NCI-H526 (cell line): ENCODE results near the gene PPM1E.
"Not testable (repeated sequence)": the region's sequence is repeated elsewhere in the genome, so short reads cannot be mapped to it uniquely, and the experiment has no call there.

Experiments
- DNase-seq, 2 experiments: peaks; one replicate each; lab custom pipeline; 2025; lab: John Stamatoyannopoulos, UW

The PPM1E gene

DNA sequence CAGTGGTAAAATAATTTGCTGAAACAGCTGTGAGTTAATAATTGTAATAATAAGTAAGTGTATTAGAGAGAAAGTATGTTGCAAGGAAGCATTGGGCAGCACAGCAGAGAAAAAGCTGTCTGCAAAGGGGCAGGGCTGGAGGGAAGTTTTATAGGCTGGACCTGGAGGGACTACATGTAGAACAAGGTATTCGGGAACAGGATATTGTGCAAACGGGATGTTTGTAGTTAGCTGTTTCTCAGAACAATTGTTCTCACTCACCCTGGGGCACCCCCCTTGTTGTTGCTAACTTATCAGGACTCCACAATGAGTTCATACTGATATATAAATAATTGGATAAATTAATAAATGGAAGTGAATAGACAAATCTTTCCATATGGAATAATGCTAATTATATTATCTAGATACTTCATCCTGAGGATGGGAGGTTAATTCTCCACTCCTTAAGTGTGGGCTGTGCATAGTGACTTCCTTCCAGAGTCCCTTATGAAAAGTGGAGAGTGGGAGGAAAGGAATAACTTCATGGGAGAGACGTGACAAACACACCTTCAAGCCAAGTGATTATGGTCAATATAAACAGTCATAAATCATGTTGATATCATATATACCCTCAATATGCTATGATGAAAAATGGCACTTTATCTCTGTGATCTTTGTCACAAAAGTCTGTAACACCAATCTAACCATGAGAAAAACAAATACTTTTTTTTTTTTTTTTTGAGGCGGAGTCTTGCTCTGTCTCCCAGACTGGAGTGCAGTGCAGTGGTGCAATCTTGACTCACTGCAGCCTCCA lies 85.4 kb downstream of the PPM1E start:
- DNase-seq, result no peak

DNA sequence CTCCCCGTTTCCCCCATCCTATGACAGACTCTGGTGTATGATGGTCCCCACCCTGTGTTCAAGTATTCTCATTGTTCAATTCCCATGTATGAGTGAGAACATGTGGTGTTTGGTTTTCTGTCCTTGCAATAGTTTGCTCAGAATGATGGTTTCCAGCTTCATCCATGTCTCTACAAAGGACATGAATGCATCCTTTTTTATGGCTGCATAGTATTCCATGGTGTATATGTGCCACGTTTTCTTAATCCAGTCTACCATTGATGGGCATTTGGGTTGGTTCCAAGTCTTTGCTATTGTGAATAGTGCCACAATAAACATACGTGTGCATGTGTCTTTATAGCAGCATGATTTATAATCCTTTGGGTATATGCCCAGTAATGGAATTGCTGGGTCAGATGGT lies 90.8 kb downstream of the PPM1E start:
- not testable (repeated sequence) for DNase-seq

DNA sequence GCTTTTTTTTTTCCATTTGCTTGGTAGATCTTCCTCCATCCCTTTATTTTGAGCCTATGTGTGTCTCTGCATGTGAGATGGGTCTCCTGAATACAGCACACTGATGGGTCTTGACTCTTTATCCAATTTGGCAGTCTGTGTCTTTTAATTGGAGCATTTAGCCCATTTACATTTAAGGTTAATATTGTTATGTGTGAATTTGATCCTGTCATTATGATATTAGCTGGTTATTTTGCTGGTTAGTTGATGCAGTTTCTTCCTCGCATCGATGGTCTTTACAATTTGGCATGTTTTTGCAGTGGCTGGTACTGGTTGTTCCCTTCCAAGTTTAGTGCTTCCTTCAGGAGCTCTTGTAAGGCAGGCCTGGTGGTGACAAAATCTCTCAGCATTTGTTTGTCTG lies 94.5 kb downstream of the PPM1E start:
- not testable (repeated sequence) for DNase-seq

DNA sequence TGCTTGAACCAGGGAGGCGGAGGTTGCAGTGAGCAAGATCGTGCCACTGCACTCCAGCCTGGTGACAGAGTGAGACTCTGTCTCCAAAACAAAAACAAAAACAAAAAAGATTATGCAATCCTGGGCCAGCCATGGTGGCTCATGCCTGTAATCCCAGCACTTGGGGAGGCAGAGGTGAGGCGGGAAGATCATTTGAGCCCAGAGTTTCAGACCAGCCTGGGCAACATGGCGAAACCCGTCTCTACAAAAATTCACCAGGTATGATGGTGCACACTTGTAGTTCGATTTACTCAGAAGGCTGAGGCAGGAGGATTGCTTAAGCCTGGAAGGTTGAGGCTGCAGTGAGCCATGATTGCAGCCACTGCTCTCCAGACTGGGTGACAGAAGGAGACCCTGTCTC lies 109.6 kb downstream of the PPM1E start:
- no peak for DNase-seq

DNA sequence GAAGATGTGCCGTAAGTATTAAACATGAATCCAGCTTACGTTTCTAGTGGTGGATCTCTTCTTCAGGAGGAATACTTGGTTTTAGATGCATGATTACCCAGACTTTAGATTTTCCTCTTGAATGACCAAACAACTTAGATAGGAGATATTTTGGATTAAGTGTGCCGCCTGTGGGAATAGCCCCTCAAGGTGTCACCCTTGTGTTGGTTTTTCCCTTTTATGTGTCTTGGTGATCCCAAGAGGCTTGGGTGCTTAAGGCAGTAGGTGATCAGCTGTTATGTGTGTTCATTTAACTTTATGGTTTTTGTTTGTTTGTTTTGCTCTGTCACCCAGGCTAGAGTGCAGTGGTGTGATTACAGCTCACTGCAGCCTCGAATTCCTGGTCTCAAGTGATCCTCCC lies 115.1 kb downstream of the PPM1E start:
- no peak for DNase-seq

DNA sequence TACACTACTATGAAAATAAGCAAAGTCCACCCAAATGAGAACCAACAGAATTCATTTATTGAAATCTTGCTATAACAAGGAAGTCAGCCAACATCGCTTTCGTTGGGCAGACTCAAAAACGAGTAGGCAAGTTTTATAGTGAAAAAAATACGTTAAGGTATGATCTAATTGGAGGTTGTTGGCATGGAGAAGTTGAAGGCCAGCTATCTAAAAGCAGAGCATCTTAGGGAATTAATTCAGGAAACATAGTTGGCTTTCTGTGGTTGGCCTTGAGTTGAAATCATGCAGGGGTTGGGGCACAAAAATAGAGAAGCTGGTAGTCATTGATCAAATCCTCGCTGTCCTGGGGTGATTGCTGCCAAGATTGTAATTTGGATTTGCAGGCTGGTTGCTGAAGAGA lies 118.3 kb downstream of the PPM1E start:
- DNase-seq, result no peak

DNA sequence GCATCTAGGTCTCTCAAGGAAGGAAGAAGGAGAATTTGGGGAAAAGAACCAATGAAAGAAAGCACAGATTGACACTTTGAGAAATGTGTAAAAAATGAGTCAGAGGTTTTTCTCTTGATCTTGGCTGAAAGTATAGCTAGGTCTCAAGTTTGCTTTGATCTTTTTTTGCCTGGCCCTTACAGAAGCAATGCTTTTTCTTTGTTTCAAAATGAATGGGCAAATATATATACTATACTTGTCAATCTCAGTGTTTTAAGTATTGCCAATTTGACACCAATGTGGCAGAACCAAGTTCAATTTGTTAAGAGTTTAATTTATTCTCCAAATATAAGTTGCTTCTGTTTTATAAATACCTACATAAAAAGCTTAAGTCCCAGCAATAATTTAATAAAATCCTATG lies 119.6 kb downstream of the PPM1E start:
- DNase-seq, result no peak

DNA sequence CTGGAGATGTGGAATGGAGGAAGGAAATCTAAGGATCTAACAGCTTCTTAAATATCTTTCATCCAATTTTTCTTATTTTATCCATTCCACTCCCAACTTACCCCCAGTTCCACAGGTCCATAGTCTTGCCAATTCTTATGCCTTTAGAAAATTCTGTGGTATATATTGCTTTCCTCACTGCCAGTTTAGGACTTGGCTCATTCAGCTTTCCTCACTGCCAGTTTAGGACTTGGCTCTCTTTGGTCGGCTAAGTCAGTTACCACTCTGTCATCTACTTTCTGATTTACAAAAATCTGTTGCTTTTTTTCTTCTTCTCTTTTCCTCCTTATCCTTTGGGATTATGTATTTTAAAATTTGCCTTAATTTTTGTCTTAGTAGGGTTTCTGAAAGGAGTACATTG lies 128.5 kb downstream of the PPM1E start:
- DNase-seq, result no peak

DNA sequence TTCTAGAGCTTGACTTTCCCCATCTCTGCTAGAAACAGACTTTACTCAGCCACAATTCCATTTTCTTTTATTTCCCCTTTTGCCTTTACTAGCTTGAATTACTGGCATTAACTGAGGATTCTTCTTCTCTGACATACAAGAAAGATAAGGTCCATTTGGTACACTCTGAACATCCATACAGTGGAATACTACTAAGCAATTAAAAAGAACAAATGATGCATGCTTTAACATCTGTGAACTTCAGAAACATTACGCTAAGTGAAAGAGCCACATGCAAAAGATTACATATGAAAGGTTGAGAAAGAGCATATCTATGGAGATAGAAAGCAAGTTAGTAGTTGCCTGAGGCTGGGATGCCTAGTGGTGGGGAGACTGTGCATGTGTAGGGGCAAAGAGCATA lies 130.9 kb downstream of the PPM1E start:
- no peak for DNase-seq

DNA sequence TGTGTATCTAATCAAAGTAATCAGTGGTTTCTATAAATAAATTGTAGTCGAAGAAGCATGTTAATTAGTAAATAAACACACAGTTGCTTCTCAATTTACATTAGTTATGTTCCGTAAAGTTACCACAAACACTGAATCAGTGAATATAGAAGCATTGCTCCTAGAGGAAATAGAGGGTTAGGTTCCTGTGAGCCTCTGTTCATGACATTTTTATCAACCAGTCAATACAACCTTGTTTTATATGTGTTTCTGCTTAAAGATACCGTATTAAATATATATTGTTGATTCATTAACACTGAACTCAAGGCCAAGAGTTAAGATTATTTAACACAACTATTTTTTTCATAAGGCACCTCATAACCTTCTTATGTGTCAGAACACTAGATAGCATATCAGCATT lies 134.3 kb downstream of the PPM1E start:
- DNase-seq, result no peak

DNA sequence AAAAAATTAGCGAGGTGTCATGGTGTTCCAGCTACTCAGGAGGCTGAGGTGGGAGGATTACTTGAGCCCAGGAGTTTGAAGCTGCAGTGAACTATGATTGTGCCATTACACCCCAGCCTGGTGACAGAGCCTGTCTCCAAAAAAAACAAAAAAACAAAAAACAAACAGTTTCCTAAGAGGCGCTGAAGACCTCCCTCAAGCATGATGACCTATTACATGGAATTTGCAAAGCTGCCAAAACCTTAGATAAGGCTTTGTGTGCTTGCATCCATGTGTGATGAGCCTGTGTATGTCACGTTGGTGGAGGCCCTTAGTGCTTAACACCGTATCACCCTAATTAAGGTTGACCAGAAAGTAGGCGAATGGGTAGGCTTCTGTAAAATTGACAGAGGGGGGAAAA lies 143.5 kb downstream of the PPM1E start:
- DNase-seq, result no peak

DNA sequence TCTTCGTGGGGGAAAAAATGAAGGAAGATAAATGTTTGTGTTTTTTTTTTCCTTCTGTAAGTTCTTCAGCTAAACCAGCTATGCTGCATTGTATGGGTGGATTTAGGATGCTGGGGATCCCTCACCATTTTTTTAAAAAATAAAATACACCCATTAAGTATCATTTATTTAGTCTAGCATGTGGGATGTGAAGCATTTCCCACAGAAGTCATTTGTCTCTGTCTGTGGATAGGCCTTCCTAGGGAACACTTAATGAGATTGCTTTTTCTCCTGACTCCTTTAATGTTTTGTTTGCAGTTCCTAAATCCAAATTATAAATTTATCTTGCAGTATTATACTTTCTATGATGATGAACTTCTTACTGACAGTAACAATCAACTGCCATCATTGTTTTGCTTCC lies 146.7 kb downstream of the PPM1E start:
- DNase-seq, result no peak

DNA sequence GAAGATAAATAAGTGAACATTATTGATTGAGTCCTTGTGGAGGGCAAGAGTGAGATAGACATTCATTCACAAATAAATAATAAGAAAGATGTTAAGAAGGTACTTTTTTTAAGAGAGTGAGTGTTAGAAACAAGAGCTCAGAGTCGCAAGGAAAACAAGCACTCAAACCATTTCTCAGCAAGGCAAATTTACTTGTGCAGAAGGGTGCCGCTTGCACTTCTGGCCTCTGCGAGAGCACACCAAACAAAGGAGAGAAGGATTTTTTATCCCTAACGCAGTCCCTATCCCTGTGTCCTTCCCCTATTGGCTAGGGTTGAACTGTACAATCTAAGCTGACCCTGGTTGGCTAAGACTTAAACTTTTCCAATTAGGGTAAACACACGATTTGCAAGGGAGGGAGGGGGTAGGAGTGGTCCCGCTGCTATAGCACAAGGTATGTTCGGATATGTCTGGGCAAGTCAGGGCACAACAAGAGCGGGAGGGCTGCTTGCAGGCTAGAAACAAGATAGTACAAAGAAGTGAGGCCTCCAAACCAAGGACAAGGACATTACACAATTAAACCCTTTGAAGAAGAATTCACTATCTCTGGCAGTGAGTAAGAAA lies 156.2 kb downstream of the PPM1E start:
- DNase-seq, result no peak

DNA sequence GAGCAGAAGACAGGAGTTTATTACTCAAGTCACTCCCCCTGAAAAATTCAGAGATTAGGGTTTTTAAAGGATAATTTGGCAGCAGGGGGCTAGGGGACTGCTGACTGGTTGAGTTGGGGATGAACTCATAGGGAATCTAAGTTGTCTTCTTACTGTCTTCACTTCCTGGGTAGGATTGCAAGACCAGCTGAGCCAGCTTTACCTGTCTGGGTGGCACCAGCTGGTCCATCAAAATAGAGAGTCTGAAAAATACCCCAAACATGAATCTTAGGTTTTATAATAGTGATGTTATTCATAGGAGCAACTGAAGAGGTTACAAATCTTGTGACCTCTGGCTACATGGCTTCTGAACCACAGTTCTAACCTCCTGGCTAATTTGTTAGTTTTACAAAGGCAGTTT lies 157.9 kb downstream of the PPM1E start:
- DNase-seq, result no peak

DNA sequence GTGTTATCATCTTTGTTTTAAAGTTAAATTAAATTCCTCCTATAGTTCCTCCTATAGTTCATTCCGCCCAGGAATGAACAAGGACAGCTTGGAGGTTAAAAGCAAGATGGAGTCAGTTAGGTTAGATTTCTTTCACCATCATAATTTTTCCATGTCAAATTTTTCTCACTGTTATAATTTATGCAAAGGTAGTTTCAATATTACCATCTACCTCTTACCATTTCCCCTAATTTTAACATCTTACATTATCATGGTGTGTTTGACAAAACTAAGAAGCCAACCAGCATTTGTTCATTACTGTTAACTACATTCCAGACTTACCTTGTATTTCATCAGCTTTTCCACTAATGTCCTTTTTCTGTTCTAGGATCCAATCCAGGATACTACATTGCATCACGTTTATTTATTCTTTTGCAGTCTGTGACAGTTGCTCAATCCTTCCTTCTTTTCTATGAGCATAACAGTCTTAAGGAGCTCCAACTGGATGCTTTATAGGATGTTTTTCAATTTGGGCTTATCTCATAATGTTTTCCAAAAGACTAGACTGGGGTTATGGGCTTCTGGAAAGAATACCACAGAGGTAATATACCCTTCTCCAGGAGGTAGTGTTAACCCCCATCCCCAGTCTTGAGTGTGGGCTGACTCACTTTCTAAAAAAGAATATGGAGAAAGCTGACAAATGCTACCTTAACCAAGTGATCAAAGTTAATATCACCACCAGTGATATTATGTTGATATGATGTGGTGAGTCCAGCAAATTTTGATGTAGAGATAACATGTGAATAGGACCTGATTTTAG lies 158.5 kb downstream of the PPM1E start:
- DNase-seq, result no peak

DNA sequence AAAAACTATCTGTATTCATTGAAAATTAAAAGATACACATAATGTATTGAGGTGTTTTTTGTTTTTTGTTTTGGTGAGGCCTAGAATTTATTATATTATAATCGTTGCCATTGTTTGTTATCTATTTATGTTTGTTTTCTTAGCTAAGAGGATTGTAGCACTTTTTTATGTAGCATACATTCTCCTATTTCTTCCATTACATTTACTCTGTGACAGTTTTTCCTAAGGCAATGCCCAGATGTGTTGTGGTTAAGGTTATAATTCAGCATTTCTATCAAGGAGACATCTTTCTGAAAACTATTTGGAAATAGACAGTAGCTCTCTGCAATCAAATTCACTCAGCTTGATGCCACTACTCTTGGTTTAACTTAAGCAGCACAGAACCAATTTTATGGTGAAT lies 161.6 kb downstream of the PPM1E start:
- DNase-seq, result no peak

DNA sequence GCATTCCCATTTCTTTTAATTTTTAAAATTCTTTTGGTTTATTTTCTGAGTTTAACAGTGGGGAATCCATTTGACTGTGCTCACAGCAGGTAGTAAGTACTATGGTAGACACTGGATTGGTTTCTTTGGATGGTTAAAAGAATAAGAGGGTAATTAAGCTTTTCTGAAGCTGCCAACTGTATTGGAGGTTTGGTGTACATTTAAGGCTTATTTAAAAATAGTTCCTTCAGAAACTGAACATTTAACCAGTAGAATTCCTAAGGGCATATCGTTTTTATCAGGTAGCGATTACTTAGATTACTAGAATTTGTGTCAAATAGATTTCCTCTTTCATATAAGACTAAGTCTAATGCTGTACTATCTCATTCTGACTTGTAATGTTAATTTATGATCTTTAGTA lies 162.4 kb downstream of the PPM1E start:
- DNase-seq, result no peak

DNA sequence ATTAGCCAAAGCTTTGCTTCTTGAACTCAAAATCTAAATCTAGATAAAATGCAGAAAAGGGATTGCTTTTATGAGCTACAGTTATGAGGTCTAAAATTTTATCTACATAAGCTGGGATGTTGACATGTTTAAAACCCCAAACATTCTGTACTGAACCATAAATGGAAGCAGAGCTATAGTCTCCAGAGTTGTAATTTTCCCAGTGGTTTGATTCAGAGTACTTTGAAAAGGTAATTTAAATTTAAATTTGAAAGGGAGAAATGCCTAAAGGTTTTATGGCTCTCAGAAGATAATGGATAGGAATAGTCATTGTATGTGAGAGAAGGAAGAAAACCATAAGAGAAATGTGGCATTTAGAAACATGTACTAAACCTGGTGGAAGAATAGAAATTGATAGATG lies 163.2 kb downstream of the PPM1E start:
- DNase-seq, result no peak

DNA sequence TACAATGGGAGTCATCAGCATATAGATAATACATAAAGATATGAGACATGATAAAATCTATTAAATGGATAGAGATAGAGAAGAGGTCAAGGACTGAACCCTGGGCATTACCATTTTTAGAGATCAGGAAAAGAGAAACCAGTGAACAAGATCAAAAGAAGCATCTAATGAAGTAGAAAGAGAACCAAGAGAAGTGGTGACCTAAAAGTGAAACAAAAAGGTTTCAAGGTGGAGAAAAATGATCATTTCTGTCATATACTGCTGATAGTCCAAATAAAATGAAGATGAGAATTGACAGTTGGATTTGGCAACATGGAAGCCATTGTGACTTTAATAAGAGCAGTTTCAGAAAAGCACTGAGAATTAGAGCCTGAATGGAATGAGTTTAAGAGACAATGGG lies 165.1 kb downstream of the PPM1E start:
- DNase-seq, result no peak

DNA sequence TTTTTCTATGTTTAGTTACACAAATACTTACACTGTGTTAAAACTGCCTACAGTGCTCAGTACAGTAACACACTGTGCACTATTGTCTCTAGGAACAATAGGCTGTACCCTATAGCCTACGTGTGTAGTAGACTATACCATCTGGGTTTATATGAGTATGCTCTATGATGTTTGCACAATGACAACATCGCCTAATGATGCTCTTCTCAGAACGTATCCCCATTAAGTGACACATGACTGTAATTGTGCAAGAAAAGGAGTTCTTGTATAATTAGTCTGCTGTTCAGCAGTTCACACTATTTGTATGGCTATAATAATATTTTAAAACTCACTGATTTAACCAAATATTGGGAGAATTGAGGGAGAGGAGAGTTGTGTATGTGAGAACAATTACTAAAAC lies 177.3 kb downstream of the PPM1E start:
- no peak for DNase-seq

DNA sequence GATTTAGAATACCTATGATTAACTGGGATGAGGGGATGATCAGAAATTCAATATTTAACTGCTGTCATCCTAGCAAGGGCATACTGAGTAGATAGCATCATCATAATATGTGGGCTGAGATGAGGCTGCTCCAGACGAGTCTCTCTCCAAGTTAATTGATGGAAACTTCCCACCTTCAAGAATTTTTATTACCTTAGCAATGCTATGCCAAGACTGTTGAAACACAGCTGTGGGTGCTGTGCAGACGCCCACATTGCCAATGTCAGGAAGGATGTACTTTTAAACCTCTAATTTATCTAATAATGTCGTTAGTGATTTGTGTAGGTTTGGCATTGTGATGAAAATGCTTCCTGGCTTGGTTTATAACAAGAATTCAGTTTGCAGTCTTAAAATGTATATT lies 180.6 kb downstream of the PPM1E start:
- DNase-seq, result no peak

DNA sequence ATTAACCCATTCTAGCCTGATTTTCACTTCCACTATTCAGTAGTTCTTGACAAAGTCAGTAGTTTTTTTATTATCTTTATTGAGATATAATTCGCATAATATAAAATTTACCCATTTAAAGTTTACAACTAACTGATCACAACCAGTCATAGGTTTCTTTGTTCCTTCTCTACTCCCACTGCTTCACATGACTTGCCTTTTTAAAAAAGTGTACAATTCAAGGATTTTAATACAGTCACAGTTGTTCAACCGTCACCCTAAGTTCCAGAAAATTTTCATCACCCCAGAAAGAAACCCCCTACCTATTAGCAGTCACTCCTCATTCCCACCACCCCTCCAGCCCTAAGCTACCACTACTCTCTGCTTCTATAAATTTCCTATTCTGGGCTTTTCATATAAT lies 188.5 kb downstream of the PPM1E start:
- no peak for DNase-seq

DNA sequence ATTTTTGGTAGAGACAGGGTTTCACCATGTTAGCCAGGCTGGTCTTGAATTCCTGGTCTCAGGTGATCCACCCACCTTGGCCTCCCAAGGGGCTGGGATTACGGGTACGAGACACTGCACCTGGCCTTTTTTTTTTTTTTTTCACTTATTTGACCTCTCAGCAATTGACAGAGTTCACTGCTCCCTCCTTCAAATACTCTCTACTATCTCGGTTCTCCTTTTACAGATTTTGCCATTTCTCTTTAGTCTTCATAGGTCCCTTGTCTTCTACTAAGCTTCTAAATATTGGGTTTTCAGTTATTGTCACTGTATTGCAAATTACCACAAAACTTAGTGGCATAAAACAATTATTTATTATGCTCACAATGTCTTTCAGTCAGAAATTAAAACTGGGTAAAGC lies 191.8 kb downstream of the PPM1E start:
- DNase-seq, result no peak
